ENCODE results near the gene CYFIP2.
"Not testable (repeated sequence)": the region's sequence is repeated elsewhere in the genome, so short reads cannot be mapped to it uniquely, and the experiment has no call there.

Gene CYFIP2

DNA sequence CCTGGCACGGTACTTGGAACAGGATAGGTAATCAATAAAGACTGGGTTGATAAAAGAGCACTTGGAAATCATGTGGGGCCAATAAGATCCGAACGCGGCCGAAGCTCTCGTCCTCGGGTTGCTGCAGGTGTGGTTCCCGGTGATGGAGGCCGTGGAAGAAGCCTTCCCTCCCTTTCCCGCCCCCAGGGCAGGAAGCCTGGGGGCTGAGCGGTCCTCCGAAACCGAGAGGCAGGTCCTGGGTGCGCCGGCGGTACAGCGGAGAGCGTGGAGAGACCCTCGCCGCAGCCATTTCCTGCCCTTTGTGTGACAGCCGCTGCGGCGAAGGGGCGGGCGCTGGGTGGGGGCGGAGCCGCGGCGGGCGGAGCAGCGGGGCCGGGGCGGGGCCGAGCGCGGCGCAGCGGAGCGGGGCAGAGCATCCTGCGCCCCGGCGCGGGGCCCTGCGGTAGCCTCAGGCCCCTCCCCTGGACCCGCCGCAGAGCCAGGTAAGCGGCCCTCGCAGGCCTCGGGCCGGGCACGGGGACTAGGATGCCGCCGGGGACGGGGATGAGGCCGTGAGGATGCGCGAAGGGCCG is at the start of gene CYFIP2:
Gene CYFIP2 (plus strand): TSS at position 410 of the 572 bp plus-strand sequence. CDS start 19,239 bp downstream, outside the sequence.
- DNase-seq (ENCODE audit: low spot score) = peak; percentile 83

DNA sequence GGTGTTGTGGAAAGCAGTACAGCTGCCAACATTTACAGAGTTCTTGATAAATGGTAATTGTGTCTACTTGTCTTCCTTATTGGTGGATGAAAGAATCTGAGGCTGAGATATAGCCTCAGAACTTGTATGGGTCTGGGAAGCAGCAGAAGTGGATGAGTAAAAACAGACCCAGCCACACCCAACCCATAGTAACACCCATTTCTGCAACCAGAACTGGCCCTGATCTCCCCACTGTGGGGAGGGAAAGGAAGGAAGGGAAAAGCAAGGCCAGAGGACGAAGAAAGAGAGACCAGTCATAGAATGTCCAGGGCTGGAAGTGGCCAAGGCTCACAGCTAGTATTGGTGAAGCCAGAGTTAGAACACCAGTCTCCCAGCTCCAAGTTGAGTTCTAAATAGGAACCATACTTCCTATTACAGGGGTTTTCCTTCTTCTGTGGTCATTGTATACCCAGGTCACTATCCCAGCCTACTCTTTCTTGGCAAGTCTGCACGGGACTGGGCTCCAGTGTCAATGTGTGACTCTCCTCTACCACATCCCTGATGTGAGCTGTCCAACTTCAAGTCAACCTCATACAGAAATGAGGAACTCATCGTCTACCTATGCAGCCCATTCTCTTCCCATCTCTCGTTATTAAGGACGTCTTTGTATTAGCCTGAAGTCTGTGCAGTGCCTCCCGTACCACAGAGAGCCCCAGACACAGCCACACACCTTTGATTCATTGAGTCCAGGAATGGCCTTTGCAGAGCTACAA is 49.4 kb upstream of the CYFIP2 start:
- no peak for DNase-seq (ENCODE audit: low spot score)

DNA sequence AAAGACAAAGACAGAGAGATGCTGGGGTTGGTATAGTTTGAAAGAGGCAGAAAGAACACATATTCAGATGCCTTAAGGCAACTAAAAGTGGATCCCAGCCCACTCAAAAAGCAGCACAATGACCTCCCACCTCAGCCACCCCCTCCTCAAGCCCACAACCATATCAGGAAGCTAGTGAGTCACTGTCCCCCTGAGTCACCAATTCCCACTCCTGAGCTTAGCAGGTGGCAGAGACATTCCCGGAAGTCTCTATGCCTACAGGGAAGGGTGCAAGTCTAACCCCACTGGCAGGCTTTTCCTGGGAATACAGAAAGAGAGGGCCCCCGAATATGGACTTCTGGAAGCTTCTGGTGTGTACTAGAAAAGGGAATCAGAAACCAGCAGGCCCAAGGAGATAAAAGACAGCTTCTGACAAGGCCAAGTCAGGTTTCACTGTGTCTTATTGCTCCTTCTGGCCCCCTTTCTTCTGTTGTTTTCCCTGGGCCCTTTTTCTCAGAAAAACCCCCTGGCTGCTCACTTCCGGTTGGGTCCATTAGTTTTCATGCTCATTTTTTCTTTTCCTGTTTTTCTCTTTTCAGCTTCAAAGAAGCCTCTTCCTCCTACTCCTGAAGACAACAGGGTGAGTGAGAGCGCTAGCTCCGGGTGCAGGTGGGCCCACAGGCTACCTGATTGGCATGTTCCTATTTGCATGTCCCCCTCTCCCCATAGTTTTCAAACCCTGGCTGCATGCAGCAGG is 48.5 kb upstream of the CYFIP2 start:
- DNase-seq (ENCODE audit: low spot score) = no peak

DNA sequence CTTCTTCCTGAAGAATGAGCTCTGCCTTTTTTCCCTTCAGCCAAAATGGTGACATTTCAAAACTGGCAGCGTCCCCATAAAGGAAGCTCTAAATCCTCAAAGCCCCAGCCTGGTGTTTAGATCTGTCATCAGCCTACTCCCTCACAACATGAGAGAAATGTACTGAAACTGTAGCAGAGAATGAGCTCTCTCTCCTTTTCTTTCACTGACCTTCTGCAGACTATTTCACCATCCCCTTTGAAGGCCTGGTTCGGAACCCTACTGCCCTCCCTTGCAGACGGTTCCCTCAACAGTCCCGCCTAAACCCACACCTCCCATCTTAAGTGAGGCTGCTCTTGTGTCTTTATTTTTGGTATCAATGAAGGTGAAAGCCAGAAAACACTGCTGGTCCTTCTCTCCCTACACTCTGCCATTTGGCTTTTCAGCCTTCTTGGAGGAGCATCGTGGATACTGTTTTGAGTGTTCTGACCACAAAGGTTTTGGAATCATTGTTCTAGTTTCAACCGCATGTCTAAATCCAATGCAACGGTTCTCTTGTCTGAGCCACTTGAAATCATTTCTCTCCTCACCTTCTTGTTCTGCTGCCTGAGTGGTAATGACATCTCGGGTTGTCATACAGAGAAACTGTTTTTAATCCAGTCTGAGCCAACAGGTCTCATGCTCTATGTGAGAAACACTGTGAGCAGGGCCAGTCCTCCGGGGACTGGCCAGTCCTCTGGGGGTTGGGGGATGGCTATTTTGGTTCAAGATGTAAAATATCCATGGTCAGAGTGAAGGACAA is 46.2 kb upstream of the CYFIP2 start:
- peak; percentile 95 for DNase-seq (ENCODE audit: low spot score)

DNA sequence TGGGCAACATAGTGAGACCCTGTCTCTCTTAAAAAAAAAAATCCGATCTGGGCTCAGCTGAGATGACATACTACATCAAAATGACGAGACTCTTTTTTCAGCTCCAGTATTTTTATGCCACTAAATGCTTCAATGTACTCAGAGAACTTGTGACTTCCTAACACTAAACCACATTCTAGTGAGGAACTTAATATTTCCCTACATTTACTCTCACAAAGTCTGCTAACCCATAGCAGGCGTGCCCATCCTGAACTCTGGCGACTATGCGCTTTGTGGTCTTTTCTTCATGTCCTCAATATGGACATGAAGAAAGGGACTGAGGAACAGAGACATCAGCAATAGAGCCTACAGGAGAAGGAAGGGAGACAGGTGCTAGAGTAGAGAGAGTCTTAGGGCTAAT is 44.0 kb upstream of the CYFIP2 start:
- no peak for DNase-seq (ENCODE audit: low spot score)

DNA sequence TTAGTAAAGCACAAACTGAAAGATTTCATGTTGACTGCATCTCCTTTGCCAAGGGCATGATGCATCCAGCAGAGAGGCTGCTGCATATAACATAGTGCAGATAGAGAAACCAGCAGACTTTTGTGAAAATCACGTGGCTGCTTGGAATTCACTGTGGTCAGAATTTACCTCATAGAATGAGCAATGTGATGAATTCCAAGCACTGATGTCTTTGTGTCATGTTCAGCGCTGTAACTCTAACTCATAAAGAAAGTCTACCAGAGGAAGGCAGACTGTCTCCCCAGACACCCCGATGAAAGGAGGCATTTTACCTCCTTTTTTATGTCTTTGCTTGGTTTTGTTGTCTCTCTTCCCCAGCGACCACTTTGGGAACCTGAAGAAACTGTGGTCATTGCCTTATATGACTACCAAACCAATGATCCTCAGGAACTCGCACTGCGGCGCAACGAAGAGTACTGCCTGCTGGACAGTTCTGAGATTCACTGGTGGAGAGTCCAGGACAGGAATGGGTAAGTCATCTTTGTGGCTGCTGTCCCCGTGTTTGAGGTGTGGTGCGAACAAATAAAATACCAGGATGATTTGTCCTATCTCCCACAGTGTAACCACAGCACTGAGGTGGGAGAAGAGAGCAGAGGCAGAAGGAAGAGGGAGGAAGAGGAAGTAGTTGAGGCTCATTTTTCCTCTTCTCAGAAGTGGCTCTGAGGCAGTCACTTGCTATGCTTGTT is 43.3 kb upstream of the CYFIP2 start:
- peak; percentile 95 for DNase-seq (ENCODE audit: low spot score)

DNA sequence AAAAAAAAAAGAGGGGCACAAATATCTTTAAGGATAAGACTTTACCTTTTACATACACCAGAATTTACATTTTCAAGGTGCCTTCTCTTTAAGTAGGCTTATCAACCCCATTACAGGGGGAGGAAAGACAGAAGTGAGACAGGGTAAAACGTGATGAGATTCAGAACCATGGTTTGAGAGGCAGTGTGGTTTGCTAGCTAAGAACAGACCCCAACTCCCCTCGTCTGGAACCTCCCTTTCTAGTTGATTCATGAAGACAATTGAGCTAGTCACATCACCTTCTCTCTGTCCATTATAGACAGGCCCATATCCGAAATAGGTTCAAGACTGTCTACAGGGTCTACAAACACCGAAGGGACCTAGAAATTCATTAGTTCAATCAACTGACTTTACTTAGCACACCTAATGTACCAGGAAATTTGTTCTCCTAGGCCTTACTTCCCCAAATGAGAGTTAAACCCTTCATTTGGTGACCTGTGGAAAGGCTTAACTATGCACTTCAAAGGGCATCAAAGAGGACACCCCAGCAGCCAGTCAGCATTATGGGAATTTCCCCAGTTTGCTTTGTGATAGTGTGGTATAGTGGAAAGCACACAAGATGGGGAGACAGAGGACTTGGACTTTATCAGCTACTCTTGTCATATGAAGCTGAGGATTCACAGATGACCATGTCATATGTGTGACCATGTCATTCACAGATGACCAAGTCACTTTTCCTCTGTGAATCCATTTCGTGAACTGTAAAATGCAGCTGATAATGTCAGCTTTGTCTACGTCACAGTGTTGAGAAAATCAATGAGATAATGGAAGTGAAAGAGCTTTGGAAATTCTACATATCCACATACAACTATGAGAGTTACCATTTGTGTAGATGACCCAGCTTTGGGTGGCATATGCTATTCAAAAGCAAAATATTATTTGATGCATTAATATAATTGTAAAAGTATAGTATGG is 40.2 kb upstream of the CYFIP2 start:
- DNase-seq (ENCODE audit: low spot score) = no peak

DNA sequence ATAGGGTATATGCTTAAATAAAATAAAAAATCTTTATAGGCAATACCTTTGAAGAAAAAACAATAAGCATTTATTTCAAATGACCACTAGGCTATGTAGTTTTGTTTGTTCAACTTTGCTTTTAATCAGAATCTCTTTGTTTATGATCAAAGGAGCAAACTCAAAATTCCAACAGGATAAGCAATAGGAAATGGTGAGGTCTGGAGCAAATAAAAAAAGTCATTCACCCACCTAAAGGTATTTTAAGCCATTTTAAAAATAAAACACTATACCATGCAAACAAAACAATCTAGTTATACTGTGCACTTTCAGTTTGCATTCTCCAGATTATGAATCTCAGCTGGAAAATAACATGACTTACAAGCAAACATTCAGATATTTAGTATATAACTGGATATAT is 35.3 kb upstream of the CYFIP2 start:
- DNase-seq (ENCODE audit: low spot score) = no peak

DNA sequence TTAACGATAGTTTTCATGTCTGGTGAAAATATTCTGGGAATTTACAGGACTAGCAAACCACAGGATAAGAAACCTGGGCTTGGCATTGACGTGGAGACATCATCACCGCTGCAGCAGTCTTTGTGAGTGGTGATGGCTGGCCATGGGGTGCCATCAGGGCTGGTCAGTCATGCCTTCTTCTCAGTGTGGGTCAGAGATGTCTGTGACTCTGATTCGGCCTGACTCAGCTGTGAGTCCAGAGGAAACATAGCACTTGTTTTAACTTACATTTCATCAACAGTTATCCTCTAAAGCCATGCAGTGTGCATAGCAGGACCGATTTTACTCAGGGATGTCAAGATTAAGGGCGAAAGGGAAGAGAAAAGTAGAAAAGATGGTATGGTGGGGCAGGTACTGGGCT is 33.2 kb upstream of the CYFIP2 start:
- no peak for DNase-seq (ENCODE audit: low spot score)

DNA sequence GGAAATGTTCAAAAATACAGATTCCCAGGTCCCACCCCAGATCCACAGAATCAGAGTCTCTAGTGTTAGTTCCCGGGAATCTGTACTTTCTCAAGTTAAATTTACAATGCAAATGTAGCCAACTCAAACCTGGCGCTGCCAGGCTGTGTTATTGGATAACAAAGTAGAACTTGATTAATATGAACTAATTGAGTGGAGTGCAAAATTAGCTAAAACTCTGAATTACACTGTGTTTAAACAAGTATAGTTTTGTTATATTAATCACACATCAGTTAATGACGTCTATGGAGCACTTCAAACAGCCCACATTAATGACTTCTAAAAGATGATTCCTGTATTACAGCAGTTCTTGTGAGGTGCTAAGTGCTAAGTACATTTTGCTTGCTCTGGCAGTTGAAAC is 32.4 kb upstream of the CYFIP2 start:
- DNase-seq (ENCODE audit: low spot score) = no peak

DNA sequence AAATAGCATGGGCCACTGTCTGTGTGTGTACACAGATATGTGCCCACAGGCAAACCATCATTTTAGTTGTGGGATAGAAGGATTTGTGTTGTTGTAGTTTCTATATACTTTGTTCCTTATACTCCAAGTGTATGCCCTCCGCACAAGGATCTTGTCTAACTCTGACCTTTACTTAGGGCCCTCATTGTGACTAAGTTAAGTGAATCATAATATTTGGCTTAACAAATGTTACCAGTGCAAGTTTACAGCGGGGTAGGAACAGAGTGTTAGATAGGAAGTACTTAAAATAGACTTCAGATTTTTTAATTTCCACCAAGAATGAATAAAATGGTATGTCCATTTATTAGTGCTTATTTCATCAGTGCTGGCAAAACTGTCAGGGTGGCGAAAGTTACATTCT is 29.5 kb upstream of the CYFIP2 start:
- no peak for DNase-seq (ENCODE audit: low spot score)

DNA sequence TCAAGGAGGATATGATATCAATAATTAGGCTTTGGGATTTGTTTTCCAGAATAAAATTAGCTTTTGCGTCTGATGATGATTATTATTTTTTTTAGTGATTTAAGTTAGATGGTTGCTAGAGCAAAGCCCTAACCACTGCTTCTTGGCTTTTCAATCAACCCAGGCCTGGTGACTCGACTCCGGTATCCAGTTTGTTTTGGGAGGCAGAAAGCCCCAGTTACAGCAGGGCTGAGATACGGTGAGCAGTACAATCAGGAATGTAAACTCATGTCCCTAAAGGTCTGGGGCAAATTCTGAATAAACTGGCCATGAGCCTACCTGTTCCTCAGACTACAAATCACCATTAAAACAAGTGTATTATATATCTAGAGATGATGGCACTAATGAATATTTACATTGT is 24.4 kb upstream of the CYFIP2 start:
- DNase-seq (ENCODE audit: low spot score) = no peak

DNA sequence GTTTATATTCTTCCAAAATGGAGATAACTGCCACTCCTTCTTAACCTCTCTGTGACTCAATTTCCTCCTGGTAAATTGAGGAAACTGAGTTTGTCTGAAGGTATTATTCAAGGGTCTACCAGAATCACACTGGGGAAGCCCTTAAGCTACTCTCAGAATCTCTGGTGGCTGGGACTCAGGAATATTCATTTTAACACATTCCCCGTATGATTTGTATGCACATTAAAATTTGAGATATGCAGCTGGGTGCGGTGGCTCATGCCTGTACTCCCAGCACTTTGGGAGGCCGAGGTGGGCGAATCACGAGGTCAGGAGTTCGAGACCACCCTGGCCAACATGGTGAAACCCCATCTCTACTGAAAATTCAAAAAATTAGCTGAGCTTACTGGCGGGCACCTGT is 21.2 kb upstream of the CYFIP2 start:
- DNase-seq (ENCODE audit: low spot score) = not testable (repeated sequence)

DNA sequence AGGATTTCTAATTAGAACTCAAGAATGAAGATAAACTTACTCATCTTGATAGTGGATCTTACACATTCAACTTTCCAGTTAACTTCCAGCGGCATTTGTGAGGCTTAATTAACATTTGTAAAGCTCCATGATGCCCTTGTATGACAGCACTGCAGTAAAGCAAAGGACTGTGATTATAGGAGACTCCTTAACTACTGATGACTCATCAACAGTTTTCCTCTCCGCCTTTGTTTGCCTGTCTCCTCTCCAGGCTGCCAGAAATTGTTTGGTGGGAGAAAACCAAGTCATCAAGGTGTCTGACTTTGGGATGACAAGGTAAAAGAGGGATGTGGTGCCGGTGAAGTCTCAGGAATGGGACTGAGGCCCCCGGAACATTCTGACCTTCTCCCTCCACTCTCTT is 20.4 kb upstream of the CYFIP2 start:
- DNase-seq (ENCODE audit: low spot score) = no peak

DNA sequence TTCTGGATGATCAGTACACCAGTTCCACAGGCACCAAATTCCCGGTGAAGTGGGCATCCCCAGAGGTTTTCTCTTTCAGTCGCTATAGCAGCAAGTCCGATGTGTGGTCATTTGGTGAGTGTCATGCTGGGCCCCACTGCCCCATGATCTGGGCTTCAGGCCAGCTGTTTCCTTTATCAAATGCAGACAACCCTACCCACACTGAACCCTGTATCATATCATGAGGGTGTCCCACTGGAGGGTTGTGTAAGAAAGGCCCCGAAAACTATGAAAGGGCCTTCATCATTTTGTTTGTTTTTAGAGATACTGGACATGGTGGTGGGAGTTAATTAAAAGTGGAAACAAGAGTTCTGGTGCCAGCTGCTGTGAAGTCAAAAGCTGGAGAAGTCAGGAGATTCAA is 20.0 kb upstream of the CYFIP2 start:
- no peak for DNase-seq (ENCODE audit: low spot score)

DNA sequence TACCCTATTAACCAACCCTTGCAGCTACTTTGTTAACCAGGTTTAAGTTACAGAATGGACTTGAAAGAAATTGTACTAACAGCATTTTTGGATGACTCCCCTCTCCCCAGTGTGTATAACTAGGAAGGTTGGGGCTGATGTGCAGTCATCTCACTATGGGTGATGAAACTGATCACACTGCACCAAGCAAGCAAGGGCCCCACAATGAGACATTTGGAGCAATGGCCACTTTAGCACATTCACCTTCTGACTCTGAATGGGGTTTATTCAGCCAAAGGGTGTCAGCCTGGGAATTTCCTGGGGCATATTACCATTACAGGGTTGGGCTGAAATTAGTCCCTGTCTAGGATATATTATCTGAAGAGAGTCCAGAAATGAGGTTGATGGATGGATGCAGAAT is 18.7 kb upstream of the CYFIP2 start:
- peak; percentile 75 for DNase-seq (ENCODE audit: low spot score)

DNA sequence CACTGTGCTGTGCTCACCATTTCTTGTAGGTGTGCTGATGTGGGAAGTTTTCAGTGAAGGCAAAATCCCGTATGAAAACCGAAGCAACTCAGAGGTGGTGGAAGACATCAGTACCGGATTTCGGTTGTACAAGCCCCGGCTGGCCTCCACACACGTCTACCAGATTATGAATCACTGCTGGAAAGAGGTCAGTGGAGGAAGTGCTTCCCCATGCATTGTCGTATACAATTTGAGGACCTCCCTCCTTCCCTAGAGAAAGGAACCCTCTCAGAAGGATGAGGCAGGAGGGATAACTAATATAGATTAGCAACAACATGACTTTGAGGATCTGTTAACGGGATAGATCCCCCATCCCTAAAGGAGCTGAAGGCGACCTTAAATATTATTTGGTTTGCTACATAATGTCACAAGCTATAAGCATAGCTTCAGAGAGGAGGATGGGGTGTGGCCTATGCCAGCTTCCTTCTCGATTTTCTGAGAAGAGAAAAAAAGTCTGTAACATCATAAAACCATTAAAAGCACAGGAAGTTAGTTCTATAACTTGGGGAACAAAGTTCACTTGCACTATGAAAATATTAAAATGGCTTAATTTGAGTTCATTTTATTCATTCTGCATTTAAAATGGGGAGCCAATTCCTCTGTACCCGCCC is 17.0 kb upstream of the CYFIP2 start:
- no peak for DNase-seq (ENCODE audit: low spot score)

DNA sequence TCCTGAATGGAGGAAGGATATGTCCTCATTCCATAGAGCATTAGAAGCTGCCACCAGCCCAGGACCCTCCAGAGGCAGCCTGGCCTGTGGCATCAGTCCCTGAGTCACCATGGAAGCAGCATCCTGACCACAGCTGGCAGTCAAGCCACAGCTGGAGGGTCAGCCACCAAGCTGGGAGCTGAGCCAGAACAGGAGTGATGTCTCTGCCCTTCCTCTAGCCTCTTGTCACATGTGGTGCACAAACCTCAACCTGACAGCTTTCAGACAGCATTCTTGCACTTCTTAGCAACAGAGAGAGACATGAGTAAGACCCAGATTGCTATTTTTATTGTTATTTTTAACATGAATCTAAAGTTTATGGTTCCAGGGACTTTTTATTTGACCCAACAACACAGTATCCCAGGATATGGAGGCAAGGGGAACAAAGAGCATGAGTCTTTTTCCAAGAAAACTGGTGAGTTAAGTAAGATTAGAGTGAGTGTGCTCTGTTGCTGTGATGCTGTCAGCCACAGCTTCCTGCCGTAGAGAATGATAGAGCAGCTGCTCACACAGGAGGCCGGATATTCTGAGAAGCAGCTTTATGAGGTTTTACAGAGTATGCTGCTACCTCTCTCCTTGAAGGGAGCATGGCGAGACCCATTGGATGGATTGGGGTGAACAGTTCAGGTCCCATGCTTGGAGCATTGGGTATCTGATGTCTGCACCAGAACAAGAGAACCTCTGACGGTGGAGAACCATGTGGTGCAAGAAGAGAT is 13.0 kb upstream of the CYFIP2 start:
- DNase-seq (ENCODE audit: low spot score) = peak; percentile 88

DNA sequence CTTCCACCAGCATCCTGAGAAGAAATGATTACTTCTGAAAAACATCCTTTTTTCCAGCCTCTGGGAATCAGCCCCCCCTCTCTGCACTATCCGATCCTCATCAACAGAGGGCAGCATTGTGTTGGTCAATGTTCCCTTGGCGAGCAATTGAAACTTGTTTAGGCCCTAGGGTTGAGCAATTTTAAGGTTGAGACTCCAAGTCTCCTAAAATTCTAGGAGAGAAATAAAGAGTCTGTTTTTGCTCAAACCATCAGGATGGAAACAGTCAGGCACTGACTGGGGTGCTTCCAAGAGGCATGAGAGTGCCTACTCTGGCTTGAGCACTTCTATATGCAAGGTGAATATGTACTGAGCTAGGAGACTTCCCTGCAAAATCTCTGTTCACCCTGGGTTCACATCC is 12.4 kb upstream of the CYFIP2 start:
- no peak for DNase-seq (ENCODE audit: low spot score)

All from activated CD4-positive, alpha-beta T cell treated with anti-CD3 and anti-CD28 coated beads, Interleukin-2, Interleukin-4, amounts not matched to agents 100 ng/mL and 50 ng/mL, durations not matched to agents 16 hours and 8 hours (primary cell).